Measurements from ENCODE around the gene BCAR3. TPM values are rescaled to one million over a fixed set of nuclear protein-coding genes. Genes with fewer than 3 reads are reported as not detected.

BCAR3 gene
- total and polyA plus RNA-seq, 2 of the 4 experiments (the other 2 are of a cell fraction) = 41.4 to 46.4 TPM

DNA sequence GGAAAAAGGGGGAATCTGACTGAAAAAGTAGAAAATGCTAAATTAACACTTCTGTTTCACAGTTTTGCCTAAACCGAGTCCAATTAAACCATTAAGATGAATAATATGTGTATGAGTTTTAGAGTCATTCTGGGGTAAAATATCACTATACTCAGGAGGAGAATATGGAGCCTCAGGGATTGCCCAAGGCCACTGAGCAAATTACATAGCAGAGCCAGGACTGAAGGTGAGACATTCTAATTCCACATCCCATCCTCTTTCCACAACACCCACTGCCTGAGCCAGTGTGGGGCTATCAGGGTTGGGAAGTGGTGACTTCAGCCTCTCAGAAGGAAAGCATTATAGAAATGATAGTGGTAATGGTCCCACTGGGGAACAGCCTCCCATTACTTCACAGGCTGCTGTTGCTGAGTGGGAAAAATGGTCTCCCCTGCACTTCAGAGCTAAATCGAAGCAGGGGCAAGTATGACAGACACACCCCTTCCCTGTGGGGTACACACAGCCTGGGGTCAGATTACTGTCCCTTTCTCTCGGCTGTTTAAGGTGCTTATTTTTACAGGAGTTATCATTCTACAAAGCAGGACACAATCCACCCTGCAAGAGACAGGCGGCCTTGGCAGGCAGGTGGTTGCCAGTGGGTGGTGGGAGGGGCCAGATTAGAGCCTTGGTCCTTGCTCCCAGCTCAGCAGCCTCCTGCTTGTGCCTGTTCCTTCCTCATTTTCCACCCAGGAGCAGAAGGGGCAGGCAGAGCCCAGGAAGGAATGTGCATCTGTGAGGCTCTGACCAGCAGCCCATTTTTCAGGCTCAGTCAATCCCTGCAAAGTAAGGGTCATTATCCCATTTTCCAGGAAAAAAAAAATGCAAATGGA, 9.5 kb upstream of the BCAR3 start:
- peak overlapping the region; percentile 63 for H2AK5ac ChIP-seq (ENCODE audit: low read depth, low read length)
- H2BK5ac ChIP-seq (ENCODE audit: low read depth, low read length, poor library complexity, severe bottlenecking) = no peak overlapping the region
- H3K18ac ChIP-seq (ENCODE audit: low read depth, low read length) = no peak overlapping the region; the same call in 1 of the 2 replicates
- H3K14ac ChIP-seq (replicated peaks; ENCODE audit: low read depth, low read length) = peak overlapping the region; percentile 61
- H3K4me2 ChIP-seq (ENCODE audit: low read depth, low read length) = no peak overlapping the region
- H2BK15ac ChIP-seq (ENCODE audit: low read depth, low read length) = peak overlapping the region; percentile 49; the same call in 1 of the 3 replicates
- H3K9me1 ChIP-seq (ENCODE audit: insufficient read depth, low read length) = peaks cover 33% of the 10 kb centered on the region
- BruUV-seq (replicated peaks) = no TSS peak
- no peak overlapping the region for H3K4me3 ChIP-seq (ENCODE audit: insufficient read depth, low read depth, low read length)
- in situ Hi-C loops (cut with MboI; ENCODE audit: low sequenced_read_pairs) (loop anchor here (10.0 kb wide), 1 partner anchor 56 kb away; no protein-coding TSS in a partner anchor), intact Hi-C loops (cut with micrococcal nuclease) (no loop called here), dilution Hi-C loops (cut with HindIII; ENCODE audit: low sequenced_read_pairs, unreplicated experiment) (no loop called here)
- no CpG with 5 or more reads among the region's 4 CpGs for WGBS, 2 experiments (ENCODE audit: extremely low coverage in 2 of 2, insufficient read length in 1 of 2)
- no peak for DNase-seq
- H3K4me1 ChIP-seq (ENCODE audit: control insufficient read depth, insufficient read depth, low read length) = peaks cover 23% of the 10 kb centered on the region
- H3K36me3 ChIP-seq (ENCODE audit: control insufficient read depth, insufficient read depth, low read length) = no peaks in the 10 kb centered on the region
- H3K9ac ChIP-seq (ENCODE audit: low read depth, low read length) = no peak overlapping the region
- peak overlapping the region in 1 of 2 experiments; percentile 45; a peak in 3 of 4 replicates for H4K8ac ChIP-seq (ENCODE audit: low read depth in 2 of 2, low read length in 2 of 2)
- no peak overlapping the region; the same call in 1 of the 2 replicates for H4K5ac ChIP-seq (ENCODE audit: low read depth, low read length)
- POLR2A ChIA-PET (ENCODE audit: unreplicated experiment) = no interaction called here
- H3K9me3 ChIP-seq (ENCODE audit: control insufficient read depth, insufficient read depth, low read length) = no peaks in the 10 kb centered on the region
- no peaks in the 10 kb centered on the region for H4K20me1 ChIP-seq (ENCODE audit: insufficient read depth, low read length)
- CTCF ChIA-PET = interaction anchor here (1.2 kb wide), 1 partner anchor 9 kb away, joined by 3 read pairs; the partner anchor contains the start of gene BCAR3
- H2AK9ac ChIP-seq (replicated peaks; ENCODE audit: low read depth, low read length, poor library complexity) = peak overlapping the region; percentile 57
- TF ChIP-seq, protein P1, sequence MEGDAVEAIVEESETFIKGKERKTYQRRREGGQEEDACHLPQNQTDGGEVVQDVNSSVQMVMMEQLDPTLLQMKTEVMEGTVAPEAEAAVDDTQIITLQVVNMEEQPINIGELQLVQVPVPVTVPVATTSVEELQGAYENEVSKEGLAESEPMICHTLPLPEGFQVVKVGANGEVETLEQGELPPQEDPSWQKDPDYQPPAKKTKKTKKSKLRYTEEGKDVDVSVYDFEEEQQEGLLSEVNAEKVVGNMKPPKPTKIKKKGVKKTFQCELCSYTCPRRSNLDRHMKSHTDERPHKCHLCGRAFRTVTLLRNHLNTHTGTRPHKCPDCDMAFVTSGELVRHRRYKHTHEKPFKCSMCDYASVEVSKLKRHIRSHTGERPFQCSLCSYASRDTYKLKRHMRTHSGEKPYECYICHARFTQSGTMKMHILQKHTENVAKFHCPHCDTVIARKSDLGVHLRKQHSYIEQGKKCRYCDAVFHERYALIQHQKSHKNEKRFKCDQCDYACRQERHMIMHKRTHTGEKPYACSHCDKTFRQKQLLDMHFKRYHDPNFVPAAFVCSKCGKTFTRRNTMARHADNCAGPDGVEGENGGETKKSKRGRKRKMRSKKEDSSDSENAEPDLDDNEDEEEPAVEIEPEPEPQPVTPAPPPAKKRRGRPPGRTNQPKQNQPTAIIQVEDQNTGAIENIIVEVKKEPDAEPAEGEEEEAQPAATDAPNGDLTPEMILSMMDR (conservative IDR thresholded peaks at IDR 0.05; ENCODE audit: low read depth, low read length) = no peak
- H2BK120ac ChIP-seq (ENCODE audit: low read depth, low read length) = peak overlapping the region; percentile 66
- H3K27ac ChIP-seq (ENCODE audit: insufficient read depth, low read length) = no peak overlapping the region
- peak overlapping the region; percentile 33; the same call in 1 of the 2 replicates for H4K91ac ChIP-seq (ENCODE audit: insufficient read depth, low read depth, low read length)
- H2AFZ ChIP-seq (replicated peaks; ENCODE audit: low read length, poor library complexity) = peak overlapping the region; percentile 73
- peak overlapping the region; percentile 64; the same call in 1 of the 2 replicates for H2BK20ac ChIP-seq (ENCODE audit: low read depth, low read length)
- ATAC-seq (ENCODE audit: low read depth) = no peak
- no peak overlapping the region for H3K56ac ChIP-seq (ENCODE audit: extremely low read depth, insufficient read depth, low read length)
- peak overlapping the region; percentile 67 for H3K23ac ChIP-seq (ENCODE audit: low read depth, low read length)
- no peaks in the 10 kb centered on the region for H3K27me3 ChIP-seq (ENCODE audit: control insufficient read depth, insufficient read depth, low read length)
- H3K4ac ChIP-seq (ENCODE audit: low read depth, low read length) = peak overlapping the region; percentile 68
- peaks cover 0 to 32% of the 10 kb centered on the region in 2 experiments; a peak in 2 of 4 replicates for H3K79me1 ChIP-seq (ENCODE audit: low read depth in 1 of 2, low read length in 2 of 2)

Data from IMR-90 (cell line).